SK-N-MC (cell line): ENCODE measurements around the gene PRR33.

Experiments
- DNase-seq: peaks from one replicate; pipeline ENCODE4 v3.0.0-alpha.2; 2011; ENCODE audit warnings: low read depth, low spot score
- H3K27ac ChIP-seq: fragments of 200-600 bp; sonication (generic); 2 replicates; pipeline ENCODE4 v1.5.1; 2016; ENCODE audit warnings: mixed run types
- H3K36me3 ChIP-seq: fragments of 200-600 bp; sonication (generic); 2 replicates; pipeline ENCODE4 v1.6.1; 2017; ENCODE audit warnings: antibody characterized with exemption, low read length, mixed read lengths; ENCODE audit not compliant: insufficient read depth
- H3K4me3 ChIP-seq: fragments of 200-600 bp; sonication (generic); 2 replicates; pipeline ENCODE4 v1.5.1; 2016
- H3K9ac ChIP-seq: fragments of 200-600 bp; sonication (generic); 2 replicates; pipeline ENCODE4 v1.8.0; 2017; ENCODE audit warnings: mixed run types, mixed read lengths; ENCODE audit not compliant: insufficient read length
- H3K9me3 ChIP-seq: fragments of 200-600 bp; sonication (generic); 2 replicates; pipeline ENCODE4 v1.6.1; 2017; ENCODE audit warnings: low read depth, mild to moderate bottlenecking, antibody characterized with exemption, low read length, moderate library complexity, mixed read lengths
- EZH2 ChIP-seq: fragments of 200-600 bp; sonication (generic); IDR thresholded peaks from one replicate; pipeline ENCODE4 v1.6.1; 2017; ENCODE audit warnings: antibody characterized with exemption
- FOXP2 ChIP-seq: optimal IDR thresholded peaks from 2 replicates; pipeline ENCODE3; 2011; ENCODE audit warnings: mild to moderate bottlenecking, moderate library complexity; ENCODE audit not compliant: insufficient read depth; ENCODE audit errors: extremely low read length, control extremely low read depth
- POLR2AphosphoS5 ChIP-seq: IDR thresholded peaks from 2 replicates; pipeline ENCODE4 v1.6.1; 2012; ENCODE audit warnings: mild to moderate bottlenecking, low read depth, low read length, borderline replicate concordance

The PRR33 gene

DNA sequence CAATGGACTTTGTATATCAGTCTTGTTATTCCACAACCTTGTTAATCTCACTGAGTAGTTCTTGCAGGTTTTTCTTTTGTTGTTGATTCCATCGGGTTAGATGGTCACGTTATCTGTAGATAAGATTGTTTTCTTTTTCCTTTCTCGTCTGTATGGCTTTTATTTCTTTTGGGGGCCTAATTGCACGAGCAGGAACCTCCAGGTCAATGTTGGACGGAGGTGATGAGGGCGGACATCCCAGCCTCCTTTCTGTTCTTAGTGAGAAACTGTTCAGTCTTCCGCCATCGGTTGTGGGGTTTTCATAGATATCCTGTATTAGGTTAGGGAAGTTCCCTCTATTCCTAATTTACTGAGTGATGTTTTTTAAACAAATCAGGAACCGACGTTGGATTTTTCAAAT lies 4.8 kb upstream of the PRR33 start:
- Histone ChIP-seq H3K9ac (no peak overlapping the region), H3K27ac (no peak overlapping the region), H3K4me3 (no peak overlapping the region), H3K36me3 (no peaks in the 10 kb centered on the region), H3K9me3 (no peaks in the 10 kb centered on the region)
- DNase-seq: no peak
- no peak for TF ChIP-seq POLR2AphosphoS5
- TF ChIP-seq FOXP2: no peak
- no peak for TF ChIP-seq EZH2

DNA sequence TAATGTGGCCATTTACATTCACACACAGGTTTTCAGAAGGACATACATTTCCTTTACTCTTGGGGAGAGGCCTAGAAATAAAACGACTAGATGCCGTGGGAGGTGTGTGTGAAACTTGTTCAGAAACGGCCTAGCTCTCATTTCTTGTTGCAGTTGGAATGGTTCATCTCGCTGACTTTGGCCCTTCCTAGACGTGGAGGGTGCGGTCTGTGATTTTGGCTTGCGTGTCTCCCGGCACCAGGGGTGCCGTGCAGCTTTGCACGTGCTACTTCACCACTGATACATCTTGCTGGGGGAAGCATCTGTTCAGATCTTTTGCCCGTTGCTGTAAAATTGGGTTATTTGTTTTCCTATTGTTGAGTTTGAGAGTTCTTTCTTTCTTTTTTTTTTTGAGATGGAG lies 3.1 kb upstream of the PRR33 start:
- no peak overlapping the region for H3K9ac ChIP-seq
- H3K36me3 ChIP-seq: no peaks in the 10 kb centered on the region
- DNase-seq: no peak
- no peak overlapping the region for H3K4me3 ChIP-seq
- no peak for TF ChIP-seq FOXP2
- TF ChIP-seq POLR2AphosphoS5: no peak
- TF ChIP-seq EZH2: no peak
- no peaks in the 10 kb centered on the region for H3K9me3 ChIP-seq
- H3K27ac ChIP-seq: no peak overlapping the region

DNA sequence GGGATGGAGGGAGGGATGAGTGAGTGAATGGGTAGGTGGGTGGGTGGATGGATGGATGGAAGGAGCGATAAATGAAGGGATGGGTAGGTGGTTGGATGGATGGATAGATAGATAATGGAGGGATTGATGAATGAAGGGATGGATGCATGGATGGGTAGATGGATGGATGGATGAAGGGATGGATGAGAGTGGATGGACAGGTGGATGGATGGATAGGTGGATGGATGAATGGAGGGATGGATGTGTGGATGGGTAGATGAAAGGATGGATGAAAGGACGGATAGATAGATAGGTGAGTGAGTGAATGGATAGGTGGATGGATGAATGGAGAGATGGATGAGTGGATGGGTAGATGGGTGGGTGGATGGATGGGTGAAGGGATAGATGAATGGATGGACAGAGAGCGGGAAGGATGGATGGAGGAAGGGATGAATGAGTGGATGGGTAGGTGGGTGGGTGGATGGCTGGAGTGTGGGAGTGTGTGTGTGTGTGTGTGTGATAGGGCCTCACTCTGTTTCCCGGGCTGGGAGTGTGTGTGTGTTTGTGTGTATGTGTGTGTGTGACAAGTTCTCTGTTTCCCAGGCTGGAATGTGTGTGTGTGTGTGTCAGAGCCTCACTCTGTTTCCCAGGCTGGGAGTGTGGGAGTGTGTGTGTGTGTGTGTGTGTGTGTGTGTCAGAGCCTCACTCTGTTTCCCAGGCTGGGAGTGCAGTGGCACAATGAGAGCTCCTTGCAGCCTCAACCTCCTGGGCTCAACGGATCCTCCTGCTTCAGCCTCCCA lies 2.1 kb upstream of the PRR33 start:
- DNase-seq: no peak
- H3K9ac ChIP-seq: no peak overlapping the region
- H3K4me3 ChIP-seq: no peak overlapping the region
- H3K9me3 ChIP-seq: no peaks in the 10 kb centered on the region
- H3K36me3 ChIP-seq: no peaks in the 10 kb centered on the region
- H3K27ac ChIP-seq: no peak overlapping the region
- TF ChIP-seq POLR2AphosphoS5: no peak

DNA sequence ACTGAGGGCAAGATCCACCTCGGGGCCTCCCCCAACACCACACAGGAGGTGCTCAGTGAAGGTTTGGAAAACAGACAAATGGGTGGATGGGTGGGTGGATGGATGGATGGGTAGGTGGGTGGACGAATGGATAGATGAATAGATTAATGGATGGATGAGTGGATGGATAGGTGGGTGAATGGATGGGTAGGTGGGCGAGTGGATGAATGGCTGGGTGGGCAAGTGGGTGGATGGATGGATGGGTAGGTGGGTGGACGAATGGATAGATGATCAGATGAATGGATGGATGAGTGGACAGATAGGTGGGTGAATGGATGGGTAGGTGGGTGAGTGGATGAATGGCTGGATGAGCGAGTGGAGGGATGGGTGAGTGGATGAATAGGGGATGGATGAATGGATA lies 863 bp upstream of the PRR33 start:
- no peak for DNase-seq
- Histone ChIP-seq H3K4me3 (no peak overlapping the region), H3K27ac (no peak overlapping the region), H3K36me3 (no peaks in the 10 kb centered on the region), H3K9ac (no peak overlapping the region), H3K9me3 (no peaks in the 10 kb centered on the region)
- TF ChIP-seq FOXP2: no peak
- TF ChIP-seq POLR2AphosphoS5: no peak
- TF ChIP-seq EZH2: no peak

DNA sequence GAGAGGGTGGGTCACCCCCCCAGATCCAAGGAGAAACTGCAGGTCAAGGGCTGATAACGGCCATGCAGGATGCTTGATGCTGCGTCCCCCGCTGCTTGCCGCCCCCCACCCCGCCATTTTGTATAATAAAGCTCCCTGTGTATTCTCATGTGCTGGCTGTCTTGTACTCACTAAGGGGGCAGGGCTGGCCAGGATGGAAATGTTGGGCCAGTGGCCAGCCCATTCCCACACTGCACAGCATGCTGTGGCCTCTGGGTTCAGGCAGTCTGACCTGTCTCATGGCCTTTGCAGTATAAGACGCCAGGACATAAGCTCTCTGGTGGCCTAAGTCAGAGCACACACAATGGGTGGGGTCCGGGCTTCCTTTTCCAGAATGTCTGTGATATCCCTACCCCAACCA lies 421 bp upstream of the PRR33 start:
- H3K9ac ChIP-seq: no peak overlapping the region
- DNase-seq: no peak
- H3K27ac ChIP-seq: no peak overlapping the region

DNA sequence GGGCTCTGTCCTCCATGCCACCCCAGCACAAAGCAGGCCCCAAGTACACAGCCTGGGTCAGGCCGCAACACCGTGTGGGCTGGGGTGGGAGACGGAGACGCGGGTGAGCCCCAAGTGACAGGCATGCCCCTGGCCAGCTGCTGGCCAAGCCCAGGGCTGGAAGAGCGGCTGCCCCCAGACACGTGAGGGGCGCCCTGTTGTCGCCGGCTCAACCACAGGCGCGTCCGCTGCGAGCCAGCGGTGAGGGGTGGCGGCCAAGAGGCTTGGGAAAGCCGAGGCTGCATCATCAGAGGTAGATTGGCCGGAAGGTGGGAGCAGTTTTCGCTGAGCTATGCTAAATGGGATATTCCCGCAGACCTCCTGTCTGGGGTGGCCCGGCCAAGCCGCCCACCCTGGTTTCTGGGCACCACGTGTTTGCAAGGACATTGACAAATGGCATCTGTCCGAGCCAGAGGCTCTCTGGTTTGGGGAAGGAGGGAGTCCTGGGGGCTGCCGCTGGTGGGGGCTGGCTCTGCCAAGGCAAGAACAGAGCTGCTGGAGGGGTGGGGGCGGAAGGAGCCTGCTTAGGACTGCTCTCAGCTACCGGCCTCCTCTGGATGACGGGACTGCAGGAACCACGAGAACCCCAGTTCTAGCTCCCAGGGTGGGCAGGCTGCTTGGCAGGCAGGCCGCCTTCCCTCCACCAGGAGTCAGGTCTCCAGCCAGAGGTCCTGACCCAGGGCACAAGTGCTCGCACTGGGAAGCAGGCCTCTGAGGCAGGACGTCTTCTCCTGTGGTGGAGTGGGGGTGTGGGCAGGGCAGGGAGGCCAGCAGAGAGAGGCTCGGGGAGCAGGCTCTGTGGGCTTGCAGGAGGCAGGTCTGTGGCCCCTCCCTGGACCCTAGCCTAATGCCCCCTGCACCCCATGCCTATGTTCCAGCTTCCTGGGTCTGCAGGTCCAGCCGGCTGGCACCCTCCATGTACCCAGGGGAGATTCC lies 552 bp downstream of the PRR33 start:
- Histone ChIP-seq H3K4me3 (no peak overlapping the region), H3K27ac (no peak overlapping the region)

More for the DNA sequence above, 421 bp upstream of the PRR33 start:
- Histone ChIP-seq H3K9me3 (no peaks in the 10 kb centered on the region), H3K36me3 (no peaks in the 10 kb centered on the region), H3K4me3 (no peak overlapping the region)
- TF ChIP-seq EZH2: no peak
- TF ChIP-seq POLR2AphosphoS5: no peak
- no peak for TF ChIP-seq FOXP2

GRCh38 chr11:1889941-1890855 lies 1.5 kb downstream of the PRR33 start:
- H3K9me3 ChIP-seq: no peaks in the 10 kb centered on the region
- DNase-seq: no peak
- H3K36me3 ChIP-seq: no peaks in the 10 kb centered on the region
- H3K27ac ChIP-seq: no peak overlapping the region
- no peak for TF ChIP-seq EZH2
- TF ChIP-seq FOXP2: no peak
- TF ChIP-seq POLR2AphosphoS5: no peak
- H3K9ac ChIP-seq: no peak overlapping the region
- H3K4me3 ChIP-seq: no peak overlapping the region

More for the DNA sequence above, 552 bp downstream of the PRR33 start:
- Histone ChIP-seq H3K9me3 (no peaks in the 10 kb centered on the region), H3K36me3 (no peaks in the 10 kb centered on the region), H3K9ac (no peak overlapping the region)
- no peak for DNase-seq
- TF ChIP-seq POLR2AphosphoS5: no peak
- no peak for TF ChIP-seq EZH2
- TF ChIP-seq FOXP2: no peak
